Dermis blood vessel endothelial cell (primary cell): Measurements from ENCODE around the gene RHOV. TPM values are rescaled to one million over a fixed set of nuclear protein-coding genes. Genes with fewer than 3 reads are reported as not detected.
A peak's percentile ranks its signal among the peaks of the same experiment; 100 is the strongest.
"Not testable (repeated sequence)": the region's sequence is repeated elsewhere in the genome, so short reads cannot be mapped to it uniquely, and the experiment has no call there.

Source experiments
- DNase-seq: peaks from one replicate; pipeline ENCODE4 v3.0.0; 2010
- total RNA-seq: library from RNA; depleted of rRNA; stranded (reverse); fragments of >200 nt; gene quantifications from 2 replicates; pipeline ENCODE4 v1.2.3, GENCODE V29; 2014

The RHOV gene
- total RNA-seq, 1 donor from 2014 or later: 0.17 TPM

GRCh38 chr15:40871749-40872617 lies 2.1 kb downstream of the RHOV start:
- DNase-seq: no peak

- no peak for DNase-seq
These were observed 3.3 kb downstream of the RHOV start for GRCh38 chr15:40870716-40871115.

- no peak for DNase-seq
These were observed 4.3 kb downstream of the RHOV start for GRCh38 chr15:40869686-40870085.

- DNase-seq: no peak
These were observed 6.8 kb downstream of the RHOV start for GRCh38 chr15:40867199-40867598.

- DNase-seq: no peak
These were observed 10.3 kb downstream of the RHOV start for GRCh38 chr15:40863660-40864270.

GRCh38 chr15:40861147-40861546 lies 12.9 kb downstream of the RHOV start:
- DNase-seq: not testable (repeated sequence)

- DNase-seq: peak; percentile 93
These were observed 14.7 kb downstream of the RHOV start for GRCh38 chr15:40859206-40859851.

GRCh38 chr15:40858706-40859105 lies 15.3 kb downstream of the RHOV start:
- no peak for DNase-seq

- DNase-seq: peak; percentile 82
These were observed 16.3 kb downstream of the RHOV start for GRCh38 chr15:40857601-40858341.

- DNase-seq: no peak
These were observed 17.3 kb downstream of the RHOV start for GRCh38 chr15:40856746-40857145.

GRCh38 chr15:40855706-40856234 lies 18.3 kb downstream of the RHOV start:
- no peak for DNase-seq

GRCh38 chr15:40854161-40854560 lies 19.9 kb downstream of the RHOV start:
- no peak for DNase-seq

GRCh38 chr15:40853241-40853890 lies 20.7 kb downstream of the RHOV start:
- no peak for DNase-seq

- no peak for DNase-seq
These were observed 21.5 kb downstream of the RHOV start for GRCh38 chr15:40852529-40852928.

- DNase-seq: no peak
These were observed 23.4 kb downstream of the RHOV start for GRCh38 chr15:40850576-40851112.

GRCh38 chr15:40847223-40847961 lies 26.6 kb downstream of the RHOV start:
- DNase-seq: peak; percentile 29

- no peak for DNase-seq
These were observed 27.2 kb downstream of the RHOV start for GRCh38 chr15:40846841-40847222.

GRCh38 chr15:40845511-40846284 lies 28.3 kb downstream of the RHOV start:
- DNase-seq: no peak

- DNase-seq: no peak
These were observed 29.0 kb downstream of the RHOV start for GRCh38 chr15:40845036-40845435.

GRCh38 chr15:40844696-40845030 lies 29.4 kb downstream of the RHOV start:
- DNase-seq: peak; percentile 26
